Stimulated activated CD8-positive, alpha-beta memory T cell treated with anti-CD3 and anti-CD28 coated beads, Interleukin-12 subunit alpha, Interleukin-12 subunit beta, amount 100 ng/mL, for 1 hour (primary cell): ENCODE data around the gene SLC9C1.

ENCODE experiments used
- DNase-seq: peaks from one replicate; pipeline ENCODE4 v3.0.0-alpha.2; 2020; ENCODE audit warnings: low read depth

SLC9C1 gene

GRCh38 chr3:112293368-112294321 is at the start of gene SLC9C1:
SLC9C1 (minus strand) TSS chr3:112294216; CDS start chr3:112286791, 7,425 bp downstream.
- peak; percentile 16 for DNase-seq

DNA sequence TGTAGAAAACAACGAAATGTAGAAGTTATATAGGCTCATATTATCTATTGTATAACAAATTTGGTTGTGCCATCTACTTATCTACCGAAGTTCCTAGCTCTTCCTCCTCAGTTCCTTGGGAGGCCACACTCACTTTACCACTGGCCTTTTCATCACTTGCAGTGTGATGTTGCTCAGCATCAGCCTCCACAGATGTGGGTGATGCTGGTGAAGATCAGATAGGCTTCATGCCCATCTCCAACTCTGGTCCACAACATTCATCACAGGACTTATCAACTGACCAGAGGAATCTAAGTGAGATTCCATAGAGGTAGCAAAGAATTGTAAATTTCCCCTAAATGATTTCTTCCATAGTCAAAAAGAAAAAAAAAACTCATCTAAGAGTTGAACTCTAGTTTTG is 47.4 kb upstream of the SLC9C1 start:
- DNase-seq: no peak

- no peak for DNase-seq
These were observed 45.6 kb upstream of the SLC9C1 start for GRCh38 chr3:112339609-112340008.

DNA sequence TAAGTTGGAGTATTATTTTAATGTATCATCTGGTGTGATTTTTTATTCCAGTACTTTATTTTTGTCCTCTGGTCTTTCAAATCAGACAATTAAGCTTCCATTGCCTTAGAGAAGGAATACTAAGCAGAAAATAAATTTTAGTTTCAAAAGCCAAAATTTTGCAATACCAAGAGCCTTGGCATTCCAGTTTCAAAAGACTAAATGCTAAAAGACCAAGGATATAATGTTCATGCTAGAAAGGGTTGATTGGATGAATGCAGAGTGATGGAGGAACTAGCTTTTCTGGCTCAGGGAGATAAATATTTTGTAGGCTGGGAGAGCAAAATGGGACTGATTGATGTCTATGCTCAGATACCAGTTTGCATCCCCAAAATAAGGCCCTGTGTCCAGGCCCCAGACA is 45.1 kb upstream of the SLC9C1 start:
- DNase-seq: no peak

DNA sequence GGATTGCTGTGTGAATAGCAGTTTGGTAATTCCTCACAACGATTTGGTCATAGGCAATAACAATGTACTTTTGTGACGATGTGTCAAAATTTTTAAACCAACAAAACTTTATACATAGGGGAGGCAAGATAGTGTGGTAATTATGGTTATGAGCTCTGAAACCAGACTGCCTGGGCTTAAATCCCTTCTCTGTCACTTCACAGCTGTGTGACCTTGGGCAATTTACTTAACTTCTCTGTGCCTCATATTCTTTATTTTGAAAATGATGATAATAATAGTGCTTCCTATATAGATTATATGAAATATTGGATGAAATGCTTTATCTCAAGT is 44.7 kb upstream of the SLC9C1 start:
- no peak for DNase-seq

DNA sequence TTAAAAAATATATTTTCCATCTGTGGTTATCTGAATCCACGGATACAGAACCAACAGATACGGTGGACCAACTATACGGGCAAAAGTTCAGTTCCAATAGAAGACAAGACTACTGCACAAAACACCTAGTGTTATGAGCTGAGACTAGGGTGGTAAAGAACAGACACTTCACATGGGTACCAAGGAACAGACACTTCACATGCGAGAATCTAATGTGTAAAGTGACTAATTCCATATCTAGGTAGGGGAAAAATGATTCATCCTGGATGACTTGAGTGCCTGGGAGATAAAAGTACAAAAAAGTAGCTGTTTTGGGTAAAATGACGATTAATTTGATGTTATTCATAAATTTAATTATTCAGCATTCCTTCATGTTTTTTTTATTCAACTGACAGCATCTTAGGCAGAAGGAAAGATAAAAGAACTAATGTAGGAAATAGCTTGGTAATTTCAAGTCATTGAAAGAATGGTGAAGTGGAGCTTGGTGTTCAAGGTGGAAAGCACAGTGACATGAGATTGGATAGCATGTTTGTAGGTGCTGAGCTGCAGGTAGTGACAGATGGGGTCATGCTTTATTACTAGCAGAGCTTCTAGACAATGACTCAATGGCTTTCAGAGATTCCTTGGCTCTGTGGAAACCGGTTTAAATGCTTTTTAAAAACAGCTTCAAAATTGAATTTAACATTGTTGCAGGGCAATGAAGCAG is 44.2 kb upstream of the SLC9C1 start:
- DNase-seq: no peak

GRCh38 chr3:112335434-112335781 is 41.4 kb upstream of the SLC9C1 start:
- DNase-seq: no peak

DNA sequence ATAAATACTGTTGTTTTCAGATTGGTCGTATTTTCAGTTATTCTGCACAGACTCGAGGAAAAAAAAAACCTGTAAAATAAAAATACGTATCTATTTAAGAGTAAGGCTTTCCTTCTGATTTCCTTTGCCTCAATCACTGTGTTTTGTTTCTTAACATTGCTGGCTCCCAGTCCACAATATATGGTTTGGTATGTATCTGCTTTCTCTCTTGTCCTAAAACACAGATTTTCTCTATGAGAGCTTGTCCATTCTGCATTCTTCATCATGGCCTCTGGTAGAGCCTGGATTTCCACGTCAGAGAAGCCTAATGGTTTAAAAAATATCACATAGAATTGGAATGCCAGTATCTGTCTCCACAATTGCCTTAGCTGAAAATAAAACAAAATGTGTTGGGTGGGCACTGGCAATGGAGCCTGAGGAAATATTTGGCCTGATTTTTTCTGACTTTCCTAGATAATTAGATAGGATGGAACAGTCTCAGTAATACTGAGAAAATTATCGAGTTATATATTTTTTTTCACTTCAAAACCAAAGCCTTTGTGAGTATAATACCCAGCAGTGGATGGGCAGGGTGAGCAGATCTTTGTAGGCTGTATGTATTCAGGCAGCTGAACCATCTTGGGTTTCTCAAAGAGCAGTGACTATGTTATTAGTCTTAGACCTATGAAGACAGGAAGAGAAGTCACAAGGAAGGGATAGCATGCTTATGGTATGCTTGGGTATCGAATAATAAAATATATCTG is 40.8 kb upstream of the SLC9C1 start:
- DNase-seq: no peak

- DNase-seq: no peak
These were observed 39.6 kb upstream of the SLC9C1 start for GRCh38 chr3:112333381-112334317.

GRCh38 chr3:112333002-112333380 is 39.0 kb upstream of the SLC9C1 start, which contains the start of gene CD200:
CD200 (plus strand) TSS chr3:112333156; CDS start chr3:112333213, 57 bp downstream.
- DNase-seq: no peak

- no peak for DNase-seq
These were observed 37.8 kb upstream of the SLC9C1 start for GRCh38 chr3:112331851-112332250.

GRCh38 chr3:112327371-112327951 is 33.4 kb upstream of the SLC9C1 start:
- peak; percentile 18 for DNase-seq

- DNase-seq: no peak
These were observed 28.0 kb upstream of the SLC9C1 start for GRCh38 chr3:112321867-112322652.

DNA sequence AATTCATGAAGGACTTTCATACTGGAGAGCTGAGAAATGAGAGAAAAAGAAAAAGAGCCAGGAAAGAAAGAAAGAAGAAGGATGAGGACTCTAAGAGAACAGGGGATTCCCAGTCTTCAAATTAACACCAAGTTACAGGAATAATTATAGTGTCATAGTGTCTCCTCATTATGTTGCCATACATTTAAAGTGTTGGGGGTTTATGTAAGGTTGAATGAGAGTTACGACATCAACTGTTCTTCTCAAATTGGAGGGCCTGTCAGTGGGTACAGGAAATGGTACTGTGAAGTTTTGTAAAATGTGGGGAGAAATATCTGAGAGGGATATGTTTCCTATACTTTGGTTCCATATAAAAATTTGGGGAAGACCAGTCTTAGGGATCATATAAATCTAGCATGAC is 26.7 kb upstream of the SLC9C1 start:
- no peak for DNase-seq

DNA sequence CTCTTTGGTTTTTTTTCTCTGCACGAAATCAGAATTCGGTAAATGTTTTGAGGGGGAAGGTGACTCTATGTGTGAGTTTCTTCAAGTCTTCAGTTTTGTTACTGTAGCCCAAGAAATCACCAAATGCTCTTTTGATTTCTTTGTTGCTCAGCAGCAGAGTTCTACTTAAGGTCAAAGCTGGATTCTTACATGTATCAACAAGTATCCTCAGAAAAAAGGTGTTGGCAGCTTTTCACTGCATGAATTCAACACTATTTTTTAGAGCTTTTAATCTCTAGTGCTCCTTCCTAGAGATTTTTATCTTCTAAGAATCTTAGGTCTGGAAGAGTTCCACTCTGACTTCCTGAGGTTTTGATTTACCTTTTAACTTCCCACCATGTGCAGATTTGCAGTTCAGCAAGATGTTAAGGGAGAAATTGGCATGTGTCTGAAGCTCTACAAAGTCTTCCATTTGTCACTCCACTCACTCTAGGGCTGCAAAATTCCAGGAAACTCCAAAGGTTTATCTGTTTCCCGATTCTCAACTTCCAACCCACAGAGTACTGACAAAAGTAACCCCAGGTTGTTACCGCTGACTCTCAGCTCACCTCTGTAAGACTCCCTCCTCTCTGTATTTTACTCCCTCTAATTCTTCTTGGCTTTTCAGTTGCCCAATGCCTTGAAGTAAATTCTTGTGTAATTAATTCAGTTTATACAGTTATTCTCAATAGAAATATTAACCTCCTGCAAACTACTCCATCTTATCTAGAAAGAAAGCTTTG is 25.7 kb upstream of the SLC9C1 start:
- DNase-seq: no peak

- DNase-seq: no peak
These were observed 21.8 kb upstream of the SLC9C1 start for GRCh38 chr3:112315791-112316190.

- no peak for DNase-seq
These were observed 20.6 kb upstream of the SLC9C1 start for GRCh38 chr3:112314649-112315048.

- DNase-seq: no peak
These were observed 14.3 kb upstream of the SLC9C1 start for GRCh38 chr3:112308151-112308911.

GRCh38 chr3:112307557-112307956 is 13.5 kb upstream of the SLC9C1 start:
- DNase-seq: no peak
